ENCODE results near the gene C19orf12.

C19orf12 gene

GRCh38 chr19:29714953-29715700 lies at the start of gene C19orf12:
TSS of gene C19orf12 (minus strand) at chr19:29715261. CDS start at chr19:29708413, 6,848 bp downstream.
- peak; percentile 52 for DNase-seq

DNA sequence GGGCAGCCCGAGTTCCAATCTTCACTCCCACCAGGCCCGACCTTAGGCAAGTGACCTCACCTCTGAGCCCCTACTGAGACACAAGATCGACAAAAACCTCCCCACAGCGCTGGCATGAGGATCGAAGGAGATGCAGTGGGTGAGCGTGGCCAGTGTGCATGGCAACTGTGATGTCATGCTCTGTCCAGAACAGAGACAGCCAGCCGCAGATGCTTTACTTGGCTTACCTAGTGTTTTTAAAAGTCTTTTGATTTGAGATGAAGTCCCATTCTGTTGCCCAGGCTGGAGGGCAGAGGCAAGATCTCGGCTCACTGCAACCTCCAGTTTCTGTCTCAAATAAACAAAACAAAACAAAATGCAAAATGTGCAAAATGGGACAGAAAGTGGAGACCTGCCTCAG lies 49.3 kb upstream of the C19orf12 start:
- DNase-seq = no peak

DNA sequence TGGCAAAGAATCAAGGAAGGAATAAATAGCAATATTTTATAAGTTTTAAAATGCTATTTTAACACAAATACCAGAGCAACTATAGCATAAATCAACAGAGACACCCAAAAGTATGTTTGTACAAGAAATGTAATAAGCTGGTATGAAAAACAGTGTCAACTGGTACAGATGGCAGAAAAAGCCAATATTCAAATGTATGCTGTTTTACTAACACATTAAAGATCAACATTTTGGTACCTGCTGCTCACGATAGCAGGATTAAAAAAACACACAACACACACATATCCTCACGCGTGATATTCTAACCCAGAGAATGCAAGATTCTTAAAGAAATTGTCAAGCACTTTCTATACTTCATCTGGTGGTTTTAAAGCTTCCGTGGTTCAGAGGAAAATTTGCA lies 48.1 kb upstream of the C19orf12 start:
- DNase-seq = no peak

- no peak for DNase-seq
Observed at GRCh38 chr19:29761575-29762232, 46.6 kb upstream of the C19orf12 start.

DNA sequence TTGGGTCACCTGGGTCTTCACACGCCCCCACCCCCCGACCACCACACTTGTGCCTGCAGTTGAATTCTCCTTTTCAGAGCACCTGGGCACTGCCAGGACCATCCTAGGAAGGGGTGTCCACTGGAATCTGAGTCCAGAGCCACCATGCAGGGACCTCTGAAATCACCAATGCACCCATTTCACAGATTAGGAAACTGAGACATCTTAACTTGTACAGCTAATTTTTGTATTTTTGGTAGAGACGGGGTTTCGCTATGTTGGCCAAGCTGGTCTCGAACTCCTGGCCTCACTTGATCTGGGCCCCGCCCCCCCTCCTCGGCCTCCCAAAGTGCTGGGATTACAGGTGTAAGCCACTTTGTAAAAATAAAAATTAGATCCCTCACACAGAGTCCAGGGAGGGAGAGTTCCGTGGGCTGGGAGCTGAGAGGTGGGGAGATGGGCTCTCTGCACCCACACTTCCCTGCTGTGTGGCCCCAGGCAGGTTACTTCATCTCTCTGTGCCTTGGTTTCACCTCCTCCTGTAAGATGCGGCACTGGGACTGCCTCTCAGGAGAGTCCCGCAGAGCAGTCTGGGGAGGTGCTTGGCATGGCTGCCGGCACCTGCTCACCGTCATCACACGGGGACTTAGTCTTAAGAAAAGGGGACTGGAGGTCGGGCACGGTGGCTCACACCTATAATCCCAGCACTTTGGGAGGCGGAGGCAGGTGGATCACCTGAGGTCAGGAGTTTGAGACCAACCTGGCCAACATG lies 45.9 kb upstream of the C19orf12 start:
- DNase-seq = no peak

GRCh38 chr19:29759359-29759758 lies 44.3 kb upstream of the C19orf12 start:
- no peak for DNase-seq

GRCh38 chr19:29758863-29759262 lies 43.8 kb upstream of the C19orf12 start:
- DNase-seq = no peak

- DNase-seq = no peak
Observed at GRCh38 chr19:29757551-29757950, 42.5 kb upstream of the C19orf12 start.

DNA sequence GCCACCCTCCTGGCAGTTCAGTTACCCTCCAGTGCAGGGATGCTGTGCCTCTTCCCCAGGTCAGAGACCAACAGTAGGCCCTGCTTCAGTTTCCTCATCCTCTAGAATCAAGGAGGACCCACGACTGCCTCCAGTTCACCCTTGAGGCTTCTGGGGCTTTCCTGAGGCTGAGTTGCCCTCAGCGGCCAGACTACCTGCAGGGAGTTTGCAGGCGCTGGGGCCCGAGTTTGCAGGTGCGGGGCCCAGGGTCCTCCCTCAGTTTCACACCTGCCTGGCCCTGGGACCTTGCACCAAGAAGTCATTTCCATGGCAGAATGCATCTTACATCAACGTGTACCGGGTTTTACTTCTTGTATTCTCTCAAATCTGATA lies 38.9 kb upstream of the C19orf12 start:
- DNase-seq = no peak

DNA sequence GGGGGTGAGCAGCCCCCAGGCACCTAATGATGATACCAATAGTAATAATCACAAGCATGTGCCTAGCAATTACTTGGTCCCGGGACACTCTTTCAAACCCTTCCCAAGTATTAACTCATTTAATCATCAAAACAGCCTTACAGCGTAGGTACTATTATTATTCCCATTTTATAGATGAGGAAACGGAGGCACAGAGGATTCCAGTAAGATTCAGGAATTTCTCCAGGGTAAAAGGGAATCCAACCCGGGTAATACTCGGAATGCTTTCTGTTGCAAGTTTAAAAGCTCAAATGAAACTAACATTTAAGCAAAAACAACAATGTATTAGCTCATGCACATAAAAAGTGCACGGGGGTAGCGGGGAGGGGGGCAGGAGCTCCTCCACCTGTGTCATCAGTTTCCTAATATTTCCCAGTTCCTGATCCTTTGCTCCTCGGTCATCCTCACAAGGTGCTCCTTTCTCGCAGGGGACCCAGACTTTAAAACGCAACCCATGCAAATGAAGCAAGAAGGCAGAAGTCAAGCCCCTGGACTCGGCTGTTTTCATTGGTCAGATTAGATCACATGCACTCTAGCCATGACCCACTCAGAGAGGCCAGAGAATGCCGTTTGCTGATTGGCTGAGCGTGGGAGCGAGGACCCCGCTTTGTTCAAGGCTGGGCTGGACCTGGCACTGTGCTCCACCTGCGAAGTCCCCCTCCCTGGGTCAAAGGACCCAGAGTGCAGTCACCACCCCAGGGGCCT lies 38.3 kb upstream of the C19orf12 start:
- no peak for DNase-seq

- no peak for DNase-seq
Observed at GRCh38 chr19:29752450-29753025, 37.5 kb upstream of the C19orf12 start.

GRCh38 chr19:29751932-29752331 lies 36.9 kb upstream of the C19orf12 start:
- no peak for DNase-seq

DNA sequence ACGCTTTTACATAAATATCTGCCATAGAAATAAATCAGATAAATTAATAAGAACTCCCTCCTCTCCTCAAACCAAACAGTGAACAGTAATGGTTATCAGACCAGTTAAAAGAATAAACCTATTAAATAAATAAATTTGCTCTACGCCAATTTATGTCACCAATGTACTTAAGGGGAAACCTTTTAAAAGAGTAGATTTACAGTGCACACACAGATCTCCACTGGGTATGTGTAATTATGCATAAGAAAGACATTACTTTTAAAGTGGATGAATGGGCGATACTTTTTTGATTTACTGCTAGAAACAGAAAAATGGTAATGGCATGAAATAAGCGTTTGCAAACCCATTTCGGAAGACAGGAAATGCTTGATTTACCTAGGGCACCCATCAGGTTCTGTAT lies 34.9 kb upstream of the C19orf12 start:
- DNase-seq = no peak

- DNase-seq = no peak
Observed at GRCh38 chr19:29748996-29749849, 34.2 kb upstream of the C19orf12 start.

- no peak for DNase-seq
Observed at GRCh38 chr19:29745253-29745652, 30.2 kb upstream of the C19orf12 start.

DNA sequence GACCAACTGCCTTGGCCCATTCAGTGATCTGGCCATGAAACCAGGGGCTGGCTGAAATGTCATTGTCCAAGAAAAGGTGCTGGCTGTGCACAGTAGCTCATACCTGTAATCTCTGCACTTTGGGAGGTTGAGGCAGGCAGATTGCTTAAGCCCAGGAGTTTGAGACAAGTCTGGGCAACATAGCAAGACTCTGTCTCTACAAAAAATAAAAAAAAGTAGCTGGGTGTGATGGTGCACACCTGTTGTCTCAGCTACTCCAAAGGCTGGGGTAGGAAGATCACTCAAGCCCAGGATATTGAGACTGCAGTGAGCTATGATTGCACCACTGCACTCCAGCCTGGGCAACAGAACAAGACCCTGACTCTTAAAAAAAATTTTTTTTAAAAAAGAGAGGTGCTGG lies 28.6 kb upstream of the C19orf12 start:
- no peak for DNase-seq

- DNase-seq = no peak
Observed at GRCh38 chr19:29741776-29742175, 26.7 kb upstream of the C19orf12 start.

DNA sequence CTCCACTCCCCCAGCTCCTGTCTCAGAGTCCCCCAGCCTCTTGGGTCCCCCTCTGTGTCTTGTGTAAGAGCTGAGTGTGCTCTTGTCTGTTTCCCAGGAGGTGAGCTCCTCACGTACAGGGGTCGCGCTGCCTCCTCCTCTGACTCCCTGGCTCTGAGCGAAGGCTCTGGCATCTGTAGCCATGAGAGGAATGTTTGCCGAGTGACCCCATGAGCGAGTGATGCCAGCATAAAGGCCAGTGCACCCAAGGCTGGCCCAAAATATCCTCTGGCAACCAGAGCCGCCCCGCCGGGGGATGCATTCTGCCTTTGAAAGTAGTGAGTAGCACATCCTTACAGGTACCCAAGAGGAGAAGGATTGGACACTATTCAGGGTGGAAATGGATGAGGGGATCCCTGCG lies 26.2 kb upstream of the C19orf12 start:
- DNase-seq = no peak

- no peak for DNase-seq
Observed at GRCh38 chr19:29737461-29738000, 22.5 kb upstream of the C19orf12 start.

- DNase-seq = no peak
Observed at GRCh38 chr19:29735829-29736228, 20.8 kb upstream of the C19orf12 start.

GRCh38 chr19:29731331-29731850 lies 16.3 kb upstream of the C19orf12 start:
- DNase-seq = no peak

Data from NK-92 treated with Interleukin-12 subunit alpha and Interleukin-12 subunit beta, amount 100 ng/mL, for 24 hours (cell line).